Spleen (tissue), 7 donors: ENCODE data around the gene SEMA5A.

Experiments
- POLR2A ChIP-seq, 3 donors: fragments of 450-650 bp; IDR thresholded peaks; one replicate each; pipeline ENCODE4 v1.5.1; 2017; ENCODE audit warnings: antibody characterized with exemption in 3 of 3, mild to moderate bottlenecking in 1 of 3
- TF ChIP-seq, protein P1 (sequence below), 11 experiments: fragments of 200-600 bp in 7 of 11; fragments of 450-650 bp in 4 of 11; sonication (generic) in 4 of 11; IDR thresholded peaks in 8 of 11; conservative IDR thresholded peaks in 3 of 11; 1 replicate in 7 of 11; 2 replicates in 4 of 11; pipeline versions ENCODE4 v1.4.0 to v1.8.0; 2016 to 2021; ENCODE audit warnings: antibody characterized with exemption in 11 of 11, inconsistent platforms in 4 of 11, mild to moderate bottlenecking in 1 of 11
- donor health status: DM: no; HTN: no; CAD: no; lungs with moderate emphysema.
- donor health status: DM: no; HTN: no; CAD: no.
- donor health status: DM: no; HTN: no; CAD: no.

DNA sequence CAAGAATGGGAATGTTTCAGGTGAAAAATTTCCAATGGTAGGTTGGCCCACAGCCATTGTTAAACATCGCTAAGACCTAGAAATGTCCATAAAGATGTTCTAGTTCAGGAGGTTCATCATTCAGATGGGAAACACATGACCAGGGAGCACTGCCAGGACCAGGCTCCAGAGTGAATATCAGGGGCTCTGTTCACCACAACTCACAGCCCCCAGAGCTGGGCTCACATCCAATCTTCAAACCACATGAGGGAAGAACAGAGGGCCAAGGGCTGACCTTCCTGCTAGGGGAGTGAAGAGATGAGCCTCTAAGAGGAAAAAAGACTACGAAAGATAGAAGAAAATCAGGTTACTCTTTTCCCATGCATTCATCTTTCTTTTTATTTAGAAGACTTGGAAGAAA, 205.8 kb downstream of the SEMA5A start:
- TF ChIP-seq, protein P1, sequence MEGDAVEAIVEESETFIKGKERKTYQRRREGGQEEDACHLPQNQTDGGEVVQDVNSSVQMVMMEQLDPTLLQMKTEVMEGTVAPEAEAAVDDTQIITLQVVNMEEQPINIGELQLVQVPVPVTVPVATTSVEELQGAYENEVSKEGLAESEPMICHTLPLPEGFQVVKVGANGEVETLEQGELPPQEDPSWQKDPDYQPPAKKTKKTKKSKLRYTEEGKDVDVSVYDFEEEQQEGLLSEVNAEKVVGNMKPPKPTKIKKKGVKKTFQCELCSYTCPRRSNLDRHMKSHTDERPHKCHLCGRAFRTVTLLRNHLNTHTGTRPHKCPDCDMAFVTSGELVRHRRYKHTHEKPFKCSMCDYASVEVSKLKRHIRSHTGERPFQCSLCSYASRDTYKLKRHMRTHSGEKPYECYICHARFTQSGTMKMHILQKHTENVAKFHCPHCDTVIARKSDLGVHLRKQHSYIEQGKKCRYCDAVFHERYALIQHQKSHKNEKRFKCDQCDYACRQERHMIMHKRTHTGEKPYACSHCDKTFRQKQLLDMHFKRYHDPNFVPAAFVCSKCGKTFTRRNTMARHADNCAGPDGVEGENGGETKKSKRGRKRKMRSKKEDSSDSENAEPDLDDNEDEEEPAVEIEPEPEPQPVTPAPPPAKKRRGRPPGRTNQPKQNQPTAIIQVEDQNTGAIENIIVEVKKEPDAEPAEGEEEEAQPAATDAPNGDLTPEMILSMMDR (IDR thresholded peaks at IDR 0.05 in 8 of 11, conservative IDR thresholded peaks at IDR 0.05 in 3 of 11) = no peak
- TF ChIP-seq POLR2A (IDR thresholded peaks at IDR 0.05) = no peak
